GM21447 (cell line): ENCODE results near the gene ZNF428.
"Not testable (repeated sequence)": the region's sequence is repeated elsewhere in the genome, so short reads cannot be mapped to it uniquely, and the experiment has no call there.

Experiments used
- ATAC-seq: cut with Tn5 transposase; IDR thresholded peaks from one replicate; pipeline ENCODE4 v1.9.1; 2021; ENCODE audit not compliant: unreplicated experiment

The ZNF428 gene

DNA sequence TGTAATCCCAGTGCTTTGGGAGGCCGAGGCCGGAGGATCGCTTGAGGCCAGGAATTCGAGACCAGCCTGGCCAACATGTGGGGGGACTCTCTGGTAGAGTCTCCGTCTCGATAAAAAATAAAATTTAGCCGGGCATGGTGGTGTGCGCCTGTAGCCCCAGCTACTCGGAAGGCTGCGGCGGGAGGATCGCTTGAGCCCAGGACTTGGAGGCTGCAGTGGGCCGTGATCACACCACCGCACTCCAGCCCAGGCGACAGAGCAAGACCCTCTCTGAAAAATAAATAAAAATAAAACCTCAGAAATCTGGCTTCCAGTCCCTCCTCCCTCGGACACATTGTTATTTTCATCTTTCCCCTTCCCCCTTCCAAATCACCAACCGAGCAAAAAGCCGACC is 23.8 kb downstream of the ZNF428 start:
- ATAC-seq = peak; percentile 10

DNA sequence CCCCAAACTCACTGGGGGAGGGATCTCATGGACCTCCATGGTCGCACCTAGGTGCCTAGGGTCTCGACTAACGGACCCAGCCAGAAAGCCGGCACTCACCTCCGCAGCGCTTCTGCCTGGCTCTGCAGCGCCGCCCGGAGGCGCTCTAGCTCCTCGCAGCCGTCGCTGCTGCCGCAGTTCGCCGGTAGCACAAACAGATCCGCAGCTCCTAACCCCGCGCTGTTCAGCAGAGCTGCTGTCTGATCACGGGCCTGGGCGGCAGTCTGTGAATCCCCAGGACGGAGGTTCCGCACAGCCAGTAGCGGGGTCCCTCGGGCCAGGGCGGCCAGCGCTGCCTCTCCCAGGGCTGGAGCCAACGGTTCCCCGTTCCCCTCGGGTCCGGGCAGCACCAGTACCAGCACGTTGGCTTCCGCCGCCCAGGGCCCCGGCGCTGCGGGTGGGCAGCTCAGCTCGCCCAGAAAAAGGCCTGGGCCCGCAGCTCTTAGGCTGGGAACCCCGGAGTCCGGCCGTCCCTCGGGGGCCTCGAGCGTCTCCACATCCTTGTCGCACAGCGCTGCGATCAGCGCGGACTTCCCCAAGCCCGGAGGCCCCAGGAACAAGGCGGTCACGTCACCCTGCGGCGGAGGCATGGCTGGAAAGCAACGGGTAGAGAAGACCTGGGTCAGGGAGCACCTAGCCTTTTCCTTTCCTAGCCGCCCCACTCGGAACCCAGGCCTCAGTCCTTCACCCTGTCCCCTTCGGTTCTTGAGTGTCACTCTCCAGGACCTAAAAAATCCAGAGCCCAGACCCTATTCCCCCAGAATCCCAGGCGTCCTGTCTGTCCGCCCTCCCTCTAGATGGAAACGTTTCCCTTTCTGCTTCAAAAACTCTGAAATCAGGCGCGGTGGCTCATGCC is 24.5 kb downstream of the ZNF428 start:
- ATAC-seq = no peak

DNA sequence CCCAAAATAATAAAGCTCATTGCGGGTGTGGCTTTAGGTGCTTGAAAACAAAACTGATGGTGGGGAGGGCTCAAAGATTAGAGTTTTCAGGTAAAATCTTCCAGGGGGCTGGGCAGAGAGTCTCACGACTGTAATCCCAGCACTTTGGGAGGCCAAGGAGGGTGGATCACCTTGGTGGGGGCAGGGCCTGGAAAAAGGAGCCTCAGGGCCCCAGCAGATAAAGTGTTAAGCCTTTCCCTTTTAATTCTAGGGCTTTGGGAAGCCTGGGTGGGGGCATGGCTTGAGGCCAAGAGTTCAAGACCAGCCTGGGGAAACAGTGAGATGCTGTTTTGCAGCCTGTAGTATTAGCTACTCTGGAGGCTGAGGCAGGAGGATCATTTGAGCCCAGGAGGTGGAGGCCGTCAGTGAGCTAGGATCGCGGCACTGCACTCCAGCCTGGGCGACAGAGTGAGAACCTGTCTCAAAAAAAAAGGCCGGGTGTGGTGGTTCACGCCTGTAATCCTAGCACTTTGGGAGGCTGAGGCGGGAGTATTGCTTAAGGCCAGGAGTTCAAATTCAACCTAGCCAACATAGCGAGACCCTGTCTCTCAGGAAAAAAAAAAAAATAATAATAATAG is 25.2 kb downstream of the ZNF428 start:
- ATAC-seq = no peak

DNA sequence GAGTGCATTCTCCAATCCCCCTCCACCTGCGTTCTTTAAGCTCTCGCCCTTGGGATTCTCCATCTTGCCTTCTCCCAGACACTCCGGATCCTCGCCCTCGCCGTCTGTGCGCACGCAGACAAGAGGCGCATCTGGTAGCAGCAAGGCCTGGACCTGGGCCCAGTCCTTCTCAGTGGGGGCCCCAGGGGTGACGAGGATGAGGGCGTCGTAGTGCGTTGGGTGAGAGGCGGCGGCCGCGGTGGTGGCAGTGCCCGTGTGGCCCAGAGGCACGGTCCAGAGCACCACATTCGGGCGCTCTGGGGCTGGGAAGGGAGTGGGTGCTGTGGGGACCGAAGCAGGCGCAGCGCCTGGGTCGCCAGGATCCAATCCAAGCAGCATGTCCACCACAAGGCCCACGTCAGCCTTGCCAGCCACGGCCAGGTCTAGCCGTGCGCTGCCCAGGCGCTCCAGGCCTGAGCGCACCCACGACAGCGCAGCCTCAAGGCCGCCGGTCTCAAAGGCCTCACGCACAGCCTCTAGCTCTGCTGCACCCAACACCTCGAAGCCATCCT is 26.6 kb downstream of the ZNF428 start:
- no peak for ATAC-seq

DNA sequence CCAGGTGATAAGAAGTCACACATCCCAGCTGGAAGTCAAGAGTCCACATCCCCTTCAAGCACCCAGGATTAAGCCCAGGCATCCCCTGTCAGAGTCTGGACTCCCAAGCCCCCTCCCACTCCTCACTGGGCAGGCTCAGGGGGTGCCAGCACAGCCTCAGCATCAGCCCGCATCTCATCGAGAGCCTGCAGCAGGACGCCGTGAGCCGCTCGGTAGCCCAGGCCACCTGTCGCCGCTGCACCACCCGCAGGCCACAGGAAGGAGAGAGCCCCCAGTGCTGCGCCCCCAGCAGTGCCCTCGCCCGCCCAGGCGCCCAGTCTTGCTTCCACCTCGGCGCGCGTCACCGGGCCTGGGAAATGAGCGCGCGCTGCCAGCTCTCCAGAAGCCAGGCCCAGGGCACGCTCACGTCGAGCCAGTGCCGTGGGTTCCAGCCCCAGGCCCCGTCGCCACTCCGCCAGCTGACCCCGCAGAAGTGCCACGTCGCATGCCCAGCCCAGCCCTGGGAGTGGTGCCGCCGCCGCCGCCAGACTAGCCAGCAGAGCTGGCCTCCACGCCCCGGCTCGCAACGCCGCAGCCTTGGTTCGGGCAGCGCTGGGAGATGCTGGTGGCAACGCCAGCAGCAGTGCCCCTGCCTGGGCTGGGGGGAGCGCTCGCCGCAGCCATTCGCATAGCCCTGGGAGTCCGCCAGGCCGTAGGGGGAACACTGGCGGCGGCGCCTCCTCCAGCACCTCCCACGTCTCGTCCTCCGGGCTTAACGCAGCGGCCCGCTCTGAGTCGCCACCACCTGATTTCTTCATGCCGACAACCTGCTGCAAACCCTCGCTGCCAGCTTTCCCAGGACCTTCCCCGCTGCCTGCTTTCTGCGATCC is 27.3 kb downstream of the ZNF428 start:
- no peak for ATAC-seq

DNA sequence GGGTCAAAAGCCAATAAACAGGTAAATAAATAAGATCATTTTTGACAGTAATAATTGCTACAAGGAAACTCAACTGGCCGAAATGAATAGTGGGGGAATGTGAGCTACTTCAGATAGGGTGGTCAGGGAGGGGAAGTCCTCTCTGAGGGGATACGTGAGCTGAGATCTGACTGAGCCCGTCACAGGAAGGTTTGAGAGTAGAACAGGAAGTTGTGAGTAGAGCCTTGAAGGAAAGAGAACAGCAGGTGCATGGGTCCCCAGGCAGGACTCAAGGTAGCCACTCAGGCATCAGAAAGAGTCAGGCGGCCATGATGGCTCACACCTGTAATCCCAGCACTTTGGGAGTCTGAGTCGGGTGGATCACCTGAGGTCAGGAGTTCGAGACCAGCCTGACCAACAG is 29.8 kb downstream of the ZNF428 start:
- no peak for ATAC-seq

DNA sequence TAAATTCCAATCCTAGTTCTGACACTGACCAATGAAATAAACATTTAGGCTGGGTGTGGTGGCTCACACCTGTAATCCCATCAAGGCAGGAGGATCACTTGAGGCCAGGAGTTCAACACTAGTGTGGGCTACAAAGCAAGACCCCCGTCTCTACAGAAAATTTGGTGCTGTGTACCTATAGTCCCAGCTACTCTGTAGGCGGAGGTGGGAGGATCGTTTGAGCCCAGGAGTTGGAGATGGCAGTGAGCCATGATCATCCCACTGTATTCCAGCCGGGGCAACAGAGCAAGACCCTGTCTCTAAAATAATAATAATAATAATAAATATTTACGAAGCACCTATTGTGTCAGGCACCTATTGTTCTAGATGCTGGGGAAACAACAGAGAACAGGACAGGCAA is 30.2 kb downstream of the ZNF428 start:
- no peak for ATAC-seq

DNA sequence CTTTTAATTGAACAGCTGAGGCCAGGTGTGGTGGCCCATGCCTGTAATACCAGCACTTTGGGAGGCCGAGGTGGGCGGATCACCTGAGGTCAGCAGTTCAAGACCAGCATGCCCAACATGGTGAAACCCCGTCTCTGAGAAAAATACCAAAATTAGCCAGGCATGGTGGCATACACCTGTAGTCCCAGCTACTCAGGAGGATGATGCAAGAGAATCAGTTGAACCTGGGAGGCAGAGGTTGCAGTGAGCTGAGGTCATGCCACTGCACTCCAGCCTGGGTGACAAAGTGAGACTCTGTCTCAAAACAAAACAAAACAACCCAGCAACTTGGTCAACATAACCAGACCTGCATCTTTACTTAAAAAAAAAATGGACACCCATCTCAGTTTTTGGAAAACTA is 32.4 kb downstream of the ZNF428 start:
- not testable (repeated sequence) for ATAC-seq

DNA sequence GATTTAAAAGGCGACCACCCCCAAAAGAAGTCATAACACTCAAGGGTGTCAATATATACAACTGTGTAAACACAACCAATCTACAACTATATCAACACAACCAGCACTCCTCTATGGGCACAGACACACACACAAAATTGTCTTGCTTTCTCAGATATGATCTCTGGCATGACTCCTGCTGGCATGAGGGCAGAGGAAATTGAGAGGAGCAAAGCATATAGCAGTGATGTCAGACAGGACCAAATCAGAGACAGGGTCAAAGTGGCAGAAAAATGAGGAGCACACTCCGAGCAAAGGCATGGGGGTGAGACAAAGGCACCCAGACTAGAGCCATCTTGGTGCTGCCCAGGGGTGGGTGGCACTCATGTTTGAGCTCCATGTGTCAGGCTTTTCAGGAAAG is 33.1 kb downstream of the ZNF428 start:
- ATAC-seq = no peak

DNA sequence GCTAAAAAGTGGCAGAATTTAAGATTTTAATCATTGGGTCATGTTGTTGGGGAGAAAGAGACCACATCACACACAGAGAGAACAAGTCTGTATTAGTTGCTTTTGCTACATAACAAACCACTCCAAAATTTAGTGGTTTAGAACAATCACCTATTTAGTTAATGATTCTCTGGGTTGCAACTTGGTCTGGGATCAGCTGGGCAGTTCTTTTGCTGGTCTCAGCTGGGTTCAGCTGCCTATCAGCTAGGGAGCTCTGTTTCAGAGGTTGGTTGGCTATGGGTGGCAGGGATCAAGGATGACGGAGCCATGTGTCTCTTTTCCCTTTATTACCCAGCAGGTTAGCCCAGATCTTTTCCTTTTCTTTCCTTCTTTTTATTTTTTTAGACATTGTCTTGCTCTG is 34.9 kb downstream of the ZNF428 start:
- ATAC-seq = no peak

DNA sequence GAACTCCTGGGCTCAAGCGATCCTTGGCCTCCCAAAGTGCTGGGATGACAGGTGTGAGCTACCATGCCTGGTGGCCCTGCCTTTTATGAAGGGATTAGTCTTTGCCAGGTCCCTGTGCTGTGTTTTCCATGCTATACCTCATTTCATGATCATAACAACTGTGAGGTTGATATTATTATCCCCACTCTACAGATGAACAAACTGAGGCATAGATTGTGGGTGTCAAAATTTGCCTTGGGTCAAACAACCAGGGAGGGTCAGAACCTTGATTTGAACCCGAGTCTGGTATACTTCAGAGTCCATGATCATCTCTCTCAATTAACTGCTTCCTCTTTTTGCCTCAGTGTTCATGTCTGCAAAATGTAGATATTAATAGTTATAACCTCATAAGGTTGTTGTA is 36.9 kb downstream of the ZNF428 start:
- no peak for ATAC-seq

DNA sequence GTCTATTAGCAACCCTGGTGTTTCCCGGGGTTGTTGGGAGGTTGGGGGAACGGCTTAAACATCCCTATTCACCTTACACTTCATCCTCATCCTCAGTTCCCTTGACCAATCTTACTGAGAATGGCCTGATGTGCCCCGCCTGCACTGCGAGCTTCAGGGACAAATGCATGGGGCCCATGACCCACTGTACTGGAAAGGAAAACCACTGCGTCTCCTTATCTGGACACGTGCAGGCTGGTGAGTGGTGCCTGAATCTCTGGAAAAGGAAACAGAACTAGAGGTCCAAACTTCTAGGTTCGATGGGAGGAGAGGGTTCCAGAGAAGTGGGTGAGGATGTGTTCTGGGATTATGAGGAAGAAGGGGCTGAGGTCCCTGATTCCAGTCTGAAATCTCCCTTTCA is 38.0 kb downstream of the ZNF428 start:
- ATAC-seq = no peak

DNA sequence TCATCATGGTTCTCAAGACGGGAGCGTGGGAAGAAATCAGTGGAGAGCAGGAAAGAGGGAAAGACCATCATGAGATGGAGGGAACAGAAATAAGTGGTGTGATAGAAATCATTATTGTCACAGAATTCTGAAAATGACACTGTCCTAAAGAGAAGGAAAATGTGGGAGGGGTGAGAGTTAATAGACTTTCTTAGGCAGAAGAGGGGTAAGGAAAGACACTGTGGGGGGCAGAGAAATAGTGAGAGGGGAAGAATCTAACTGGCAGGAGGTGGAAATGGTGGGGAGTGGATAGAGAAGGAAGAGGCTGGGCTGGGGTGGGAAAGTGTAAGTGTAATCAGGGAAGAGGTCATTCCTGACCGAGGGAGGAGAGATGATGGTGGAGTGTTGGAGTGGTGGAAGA is 40.6 kb downstream of the ZNF428 start:
- no peak for ATAC-seq

DNA sequence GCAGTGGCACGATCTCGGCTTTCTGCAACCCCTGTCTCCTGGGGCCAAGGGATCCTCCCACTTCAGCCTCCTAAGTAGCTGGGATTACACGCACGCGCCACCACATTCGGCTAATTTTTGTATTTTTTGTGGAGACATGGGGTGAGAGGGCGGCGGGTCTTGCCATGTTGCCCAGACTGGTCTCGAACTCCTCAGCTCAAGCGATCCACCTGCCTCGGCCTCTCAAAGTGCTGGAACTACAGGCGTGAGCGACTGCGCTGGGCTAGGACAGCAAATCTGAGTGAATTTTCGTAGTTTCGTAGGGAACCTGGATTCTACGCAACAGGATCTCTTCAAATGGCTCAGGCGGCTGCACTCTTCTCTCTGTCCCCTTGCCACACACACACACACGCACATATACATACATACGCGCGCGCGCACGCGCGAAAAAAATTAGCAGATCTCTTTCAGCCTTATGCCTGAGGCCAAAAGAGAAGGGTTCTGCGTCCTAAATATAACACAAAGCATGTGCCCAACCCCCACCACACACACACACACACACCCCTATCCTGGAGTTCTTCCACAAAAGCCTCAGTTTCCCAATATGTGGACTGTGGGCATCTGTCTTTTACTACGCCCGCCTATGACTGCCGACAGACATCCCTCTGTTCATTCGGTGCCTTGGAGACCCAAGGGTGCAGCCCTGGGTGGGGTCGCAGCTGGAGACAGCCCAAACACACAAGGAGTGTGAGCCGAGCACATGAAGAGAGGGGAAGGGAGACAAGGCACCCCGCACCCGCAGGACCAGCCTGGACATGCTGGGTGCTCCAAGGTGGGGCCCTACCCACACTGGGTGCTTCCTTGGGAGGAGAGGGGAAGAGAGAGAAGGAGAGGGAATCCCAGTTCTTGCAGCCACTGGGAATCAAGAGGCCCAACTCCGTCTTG is 43.2 kb downstream of the ZNF428 start:
- no peak for ATAC-seq

DNA sequence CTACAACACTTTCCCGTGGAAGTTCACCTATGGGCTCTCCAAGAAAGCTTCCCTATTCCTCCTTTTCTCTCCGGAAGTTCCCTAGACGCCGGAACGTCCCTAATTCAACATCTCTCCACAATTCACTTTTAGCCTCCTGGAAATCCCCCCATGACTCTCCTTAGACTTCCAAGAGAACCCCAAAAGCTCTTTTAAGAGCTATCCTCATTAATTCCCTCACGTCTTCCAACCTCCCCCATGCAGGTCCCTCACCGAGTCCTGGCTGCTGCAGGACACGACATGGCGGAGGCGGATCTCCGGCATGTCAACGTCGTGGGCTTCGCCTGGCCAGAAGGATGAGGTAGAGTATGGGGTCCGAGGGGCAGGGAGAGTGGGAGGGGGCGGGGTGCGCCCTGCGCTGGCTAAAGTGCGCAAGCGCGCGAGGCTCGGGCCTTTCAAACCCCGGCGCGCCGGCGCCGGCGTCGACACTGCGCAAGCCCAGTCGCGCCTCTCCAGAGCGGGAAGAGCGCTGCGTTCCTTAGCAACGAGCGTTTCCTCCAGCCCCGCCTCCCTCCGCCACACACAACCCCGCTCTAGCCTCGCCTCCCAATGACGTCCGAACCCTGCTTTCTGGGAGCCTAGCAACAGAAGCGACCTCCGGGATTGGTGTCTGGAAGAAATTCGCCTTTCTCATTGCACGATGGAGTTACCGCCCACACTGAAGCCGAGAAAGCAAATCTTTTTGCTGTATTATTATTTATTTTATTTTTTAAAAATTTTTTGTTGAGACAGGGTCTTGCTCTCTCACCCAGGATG is 44.1 kb downstream of the ZNF428 start, which contains the start of the genes PINLYP and XRCC1:
Gene PINLYP, plus strand, starts transcription at position 646 of the 795 bp plus-strand sequence. CDS start 1,391 bp downstream, outside the sequence.
Gene XRCC1, minus strand, starts transcription at position 372 of the 795 bp plus-strand sequence. Its CDS starts 69 bp downstream, at position 303.
- peak; percentile 93 for ATAC-seq

DNA sequence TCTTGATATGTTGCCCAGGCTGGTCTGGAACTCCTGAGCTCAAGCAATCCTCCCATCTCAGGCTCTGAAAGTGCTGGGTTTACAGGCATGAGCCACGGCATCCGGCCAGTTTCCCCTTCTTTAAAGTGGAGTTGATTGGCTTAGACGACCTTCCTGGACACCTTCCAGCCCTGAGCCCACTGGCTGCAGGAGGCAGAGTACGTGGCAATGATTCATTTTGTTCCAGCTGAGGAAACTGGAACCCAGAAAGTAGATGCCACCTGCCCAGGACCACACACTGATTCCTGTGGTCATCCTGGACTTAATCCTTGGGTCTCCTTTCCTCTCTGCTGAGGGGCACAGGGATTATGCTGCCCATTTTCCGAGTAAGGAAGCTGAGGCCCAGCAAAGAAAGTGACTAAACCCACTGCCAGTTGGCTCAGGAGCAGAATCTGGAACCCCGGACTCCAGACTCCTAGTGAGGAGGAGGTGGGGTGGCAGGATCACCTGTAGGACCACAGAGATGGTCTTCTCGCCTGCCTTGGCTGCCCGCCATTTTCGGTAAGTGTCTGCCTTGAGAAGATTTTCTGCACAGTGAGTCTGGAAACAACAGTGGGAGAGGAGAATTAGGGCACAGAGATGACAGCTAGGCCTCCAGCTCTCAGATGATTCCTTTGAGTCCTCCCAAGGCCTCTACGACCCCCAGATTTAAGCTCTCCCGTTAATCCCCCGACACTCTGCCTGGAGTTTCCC is 44.8 kb downstream of the ZNF428 start:
- ATAC-seq = no peak

DNA sequence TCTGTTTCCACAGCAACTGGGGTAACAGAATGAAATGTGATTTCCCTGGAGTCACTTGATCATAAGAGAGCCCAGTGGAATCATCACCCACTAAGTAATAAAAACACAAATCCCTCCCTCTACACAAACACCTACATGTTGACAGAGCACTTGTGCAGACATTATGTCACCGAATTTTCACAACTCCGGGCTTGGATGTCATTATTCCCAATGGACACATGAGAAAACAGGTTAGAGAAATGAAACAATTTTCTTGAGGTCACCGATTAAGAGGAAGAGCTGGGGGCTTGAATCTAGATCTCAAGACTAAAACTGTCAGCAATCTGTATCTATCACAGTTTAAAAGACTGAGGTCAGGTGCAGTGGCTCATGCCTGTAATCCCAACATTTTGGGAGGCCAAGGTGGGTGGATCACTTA is 47.2 kb downstream of the ZNF428 start:
- ATAC-seq = no peak

DNA sequence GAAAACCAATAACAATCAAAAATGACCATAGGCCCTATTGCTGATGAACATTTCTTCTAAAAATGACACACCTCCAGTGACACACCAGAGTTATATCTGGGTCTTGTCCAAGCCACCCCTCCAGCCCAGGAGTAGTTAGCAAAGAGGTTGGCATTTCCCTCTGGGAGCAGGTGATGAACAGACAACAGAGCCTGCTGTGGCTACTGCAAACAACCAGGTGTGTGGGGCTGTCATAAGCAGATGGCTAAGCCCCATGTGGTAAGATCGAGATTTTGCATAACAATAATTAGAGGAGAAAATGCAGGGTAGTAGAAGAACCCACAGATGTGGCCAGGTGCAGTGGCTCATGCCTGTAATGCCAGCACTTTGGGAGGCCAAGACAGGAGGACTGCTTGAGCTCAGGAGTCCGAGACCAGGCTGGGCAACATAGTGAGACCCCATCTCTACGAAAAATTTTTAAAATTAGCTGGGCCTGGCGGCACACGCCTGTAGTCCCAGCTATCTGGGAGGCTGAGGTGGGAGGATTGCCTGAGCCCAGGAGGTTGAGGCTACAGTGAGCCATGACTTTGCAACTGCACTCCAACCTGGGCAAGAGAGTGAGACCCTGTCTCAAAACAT is 49.1 kb downstream of the ZNF428 start:
- no peak for ATAC-seq
